LNCAP (cell line): ENCODE data around the gene APAF1.

Experiments
- CTCF ChIP-seq: fragments of 450-650 bp; IDR thresholded peaks from 2 replicates; pipeline ENCODE4 v1.5.1; 2017; ENCODE audit warnings: mild to moderate bottlenecking

APAF1 gene

GRCh38 chr12:98744680-98745079 lies 99.6 kb downstream of the APAF1 start:
- no peak for TF ChIP-seq CTCF

DNA sequence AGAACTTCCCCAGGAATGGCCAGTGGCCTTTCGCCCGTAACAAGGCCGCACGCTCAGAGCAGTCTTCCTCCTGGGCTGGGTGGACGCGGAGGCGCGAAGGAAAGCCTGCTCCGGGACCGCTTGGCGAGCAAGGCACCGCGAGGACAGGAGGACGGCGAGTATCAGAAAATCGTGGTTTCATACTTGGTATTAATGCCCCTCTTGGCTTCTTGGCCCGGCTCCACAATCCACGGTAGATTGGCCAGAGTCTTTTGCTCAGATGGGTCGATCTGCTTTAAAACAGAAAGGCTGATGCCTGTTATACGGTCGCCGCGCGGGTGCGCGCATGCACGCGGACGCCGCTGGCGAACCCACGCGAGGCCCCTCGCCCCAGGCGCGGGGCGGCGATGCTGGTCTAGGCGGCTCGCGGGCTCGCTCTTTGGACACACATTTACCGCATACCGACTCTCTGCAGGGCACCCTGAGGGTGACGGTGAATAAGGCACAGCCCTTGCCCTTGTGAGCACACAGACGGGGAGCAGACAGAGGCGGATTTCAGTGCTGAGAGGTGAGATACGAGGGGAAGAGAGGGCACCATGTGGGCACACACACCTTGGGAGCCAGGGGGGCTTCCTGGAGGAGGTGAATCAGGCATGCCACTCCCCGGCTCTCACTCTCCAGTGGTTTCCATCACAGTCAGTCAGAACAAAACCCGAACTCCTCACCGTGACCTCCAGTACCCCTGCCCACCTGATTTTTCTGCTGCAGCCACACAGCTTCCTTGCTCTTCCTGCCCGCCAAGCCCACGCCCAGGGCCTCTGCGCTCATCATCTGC lies 100.7 kb downstream of the APAF1 start:
- no peak for TF ChIP-seq CTCF

- no peak for TF ChIP-seq CTCF
Observed at GRCh38 chr12:98748463-98748862, 103.4 kb downstream of the APAF1 start.

GRCh38 chr12:98750511-98750910 lies 105.4 kb downstream of the APAF1 start:
- TF ChIP-seq CTCF = no peak

DNA sequence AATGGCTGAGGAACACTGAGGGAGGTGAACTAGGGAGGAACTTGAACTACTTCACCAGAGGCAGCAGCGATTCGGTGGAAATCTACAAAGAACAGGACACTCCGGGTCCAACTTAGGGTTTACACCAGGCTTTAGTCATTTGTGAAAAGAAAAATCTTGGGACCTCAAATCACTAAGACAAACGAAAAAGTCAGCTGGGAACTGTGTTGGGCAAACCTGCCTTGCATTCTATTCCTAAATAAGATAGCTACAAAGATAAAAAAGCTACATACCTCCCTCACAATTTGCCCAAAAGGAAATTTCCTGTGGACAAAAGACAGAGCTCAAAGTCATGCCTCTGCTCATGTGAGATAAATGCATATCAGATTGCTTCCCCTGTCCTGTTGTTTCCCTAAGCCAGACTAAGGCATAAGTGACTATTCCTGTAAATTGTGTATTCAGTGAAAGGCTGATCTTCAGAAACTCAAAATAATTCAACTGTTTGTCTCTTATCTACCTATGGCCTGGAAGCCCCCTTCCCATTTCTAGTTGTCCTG lies 106.6 kb downstream of the APAF1 start:
- no peak for TF ChIP-seq CTCF

GRCh38 chr12:98752726-98753125 lies 107.6 kb downstream of the APAF1 start:
- TF ChIP-seq CTCF = no peak

- no peak for TF ChIP-seq CTCF
Observed at GRCh38 chr12:98754095-98754494, 109.0 kb downstream of the APAF1 start.
